Right kidney (tissue), 1 donor: ENCODE results near the gene SMIM14.
A peak's percentile ranks its signal among the peaks of the same experiment; 100 is the strongest.
"Not testable (repeated sequence)": the region's sequence is repeated elsewhere in the genome, so short reads cannot be mapped to it uniquely, and the experiment has no call there.

Experiments used
- DNase-seq: peaks from one replicate; pipeline ENCODE4 v3.0.0-alpha.2; 2016

The SMIM14 gene

GRCh38 chr4:39606747-39607146 lies 31.9 kb downstream of the SMIM14 start:
- DNase-seq = no peak

- DNase-seq = no peak
These were observed 40.8 kb downstream of the SMIM14 start for GRCh38 chr4:39597695-39598381.

DNA sequence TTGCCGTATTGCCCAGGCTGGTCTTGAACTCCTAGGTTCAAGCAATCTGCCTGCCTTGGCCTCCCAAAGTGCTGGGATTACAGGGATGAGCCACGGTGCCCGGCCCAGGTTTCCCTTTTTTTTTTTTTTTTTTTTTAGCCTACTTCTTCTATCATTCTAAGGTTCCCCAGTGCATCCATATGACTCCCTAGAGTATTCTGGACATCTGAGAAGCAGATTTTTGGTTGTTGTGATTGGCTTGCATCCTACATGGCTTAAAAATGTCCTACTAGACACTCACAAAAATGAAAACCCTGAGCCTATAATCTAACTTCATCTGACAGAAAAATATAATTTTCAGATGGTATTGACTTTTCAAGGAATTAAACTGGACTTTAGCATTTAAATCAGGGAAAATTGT lies 41.7 kb downstream of the SMIM14 start:
- no peak for DNase-seq

DNA sequence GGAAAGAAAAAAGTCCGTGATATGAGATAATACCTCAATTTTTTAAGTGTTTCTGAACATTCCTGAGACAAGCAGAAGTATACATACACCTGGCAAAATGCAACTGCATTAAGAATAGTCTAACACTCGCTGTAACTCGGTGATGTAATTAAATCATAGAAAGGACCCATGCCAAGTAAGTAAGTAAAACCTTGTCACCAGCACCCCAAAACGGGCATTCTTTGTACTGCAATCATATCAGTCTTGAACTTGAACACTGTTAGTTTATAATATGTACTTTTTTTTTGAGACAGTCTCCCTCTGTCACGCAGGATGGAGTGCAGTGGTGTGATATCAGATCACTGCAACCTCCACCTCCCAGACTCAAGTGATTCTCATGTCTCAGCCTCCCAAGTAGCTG lies 47.4 kb downstream of the SMIM14 start:
- no peak for DNase-seq

- DNase-seq = no peak
These were observed 50.8 kb downstream of the SMIM14 start for GRCh38 chr4:39587881-39588280.

DNA sequence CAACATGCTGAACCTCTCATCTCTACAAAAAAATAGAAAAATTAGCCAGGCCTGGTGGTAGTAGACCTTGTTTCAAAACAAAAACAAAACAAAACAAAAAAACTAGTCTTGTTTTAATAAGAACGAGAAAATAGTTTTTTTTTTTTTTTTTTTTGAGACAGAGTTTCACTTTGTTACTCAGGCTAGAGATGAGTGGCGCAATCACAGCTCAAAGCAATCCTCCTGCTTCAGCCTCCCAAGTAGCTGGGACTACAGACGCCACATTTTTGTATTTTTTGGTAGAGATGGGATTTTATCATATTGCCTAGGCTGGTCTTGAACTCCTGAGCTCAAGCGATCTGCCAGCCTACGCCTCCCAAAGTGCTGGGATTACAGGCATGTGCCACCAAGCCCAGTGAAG lies 63.7 kb downstream of the SMIM14 start:
- no peak for DNase-seq

DNA sequence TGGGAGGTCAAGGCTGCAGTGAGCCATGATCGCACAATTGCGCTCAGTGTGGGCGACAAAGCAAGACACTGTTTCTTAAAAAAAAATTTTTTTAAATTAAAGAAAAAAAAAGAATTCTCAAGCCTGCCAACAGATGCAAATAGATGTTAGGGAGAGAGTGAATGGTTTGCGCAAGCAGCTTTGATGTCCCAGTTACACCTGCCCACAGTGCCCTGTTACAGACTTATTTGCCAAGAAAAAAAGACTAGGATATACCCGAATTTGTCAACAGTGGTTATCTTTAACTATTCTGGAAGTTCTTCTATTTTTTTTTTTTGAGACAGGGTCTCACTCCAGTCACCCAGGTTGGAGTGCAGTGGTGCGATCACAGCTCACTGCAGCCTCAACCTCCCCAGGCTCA lies 67.2 kb downstream of the SMIM14 start:
- no peak for DNase-seq

- no peak for DNase-seq
These were observed 67.6 kb downstream of the SMIM14 start for GRCh38 chr4:39571054-39571453.

DNA sequence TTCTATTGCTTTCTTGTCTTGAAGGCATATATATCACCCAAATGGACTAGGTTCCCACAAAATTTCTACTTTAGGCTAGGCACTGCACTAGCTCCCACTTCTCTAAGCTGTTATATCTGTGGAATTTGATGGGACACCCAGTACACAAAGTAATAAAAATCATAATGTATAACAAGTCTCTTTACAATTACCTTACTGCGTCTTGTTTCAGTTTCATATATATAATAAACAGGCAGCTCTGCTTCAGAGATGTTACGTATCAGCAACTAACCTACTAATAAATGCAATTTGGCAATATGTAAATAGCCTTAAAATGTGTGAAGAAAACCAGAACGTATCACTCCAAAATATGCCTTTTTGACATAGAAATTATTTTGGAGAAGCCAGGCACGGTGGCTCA lies 69.5 kb downstream of the SMIM14 start:
- no peak for DNase-seq

DNA sequence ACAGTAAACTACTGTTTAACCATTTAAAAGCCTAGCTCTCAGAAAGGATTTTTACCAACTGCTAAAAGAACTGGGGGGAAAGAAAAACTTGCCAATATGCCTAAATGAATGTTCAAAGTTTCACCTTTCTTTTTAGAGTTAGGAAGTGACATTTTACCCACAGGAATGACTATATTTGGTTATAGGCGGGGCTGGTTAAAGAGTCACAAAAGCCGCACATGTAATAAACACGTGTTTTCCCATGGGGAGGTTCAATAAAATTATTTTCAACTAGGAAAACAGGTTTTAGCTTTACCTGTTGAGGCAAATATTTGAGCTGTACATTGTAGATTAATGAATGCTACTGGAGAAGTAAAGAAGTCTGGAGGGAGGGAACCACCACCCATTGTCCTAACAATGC lies 69.9 kb downstream of the SMIM14 start:
- no peak for DNase-seq

- DNase-seq = no peak
These were observed 72.6 kb downstream of the SMIM14 start for GRCh38 chr4:39565878-39566600.

DNA sequence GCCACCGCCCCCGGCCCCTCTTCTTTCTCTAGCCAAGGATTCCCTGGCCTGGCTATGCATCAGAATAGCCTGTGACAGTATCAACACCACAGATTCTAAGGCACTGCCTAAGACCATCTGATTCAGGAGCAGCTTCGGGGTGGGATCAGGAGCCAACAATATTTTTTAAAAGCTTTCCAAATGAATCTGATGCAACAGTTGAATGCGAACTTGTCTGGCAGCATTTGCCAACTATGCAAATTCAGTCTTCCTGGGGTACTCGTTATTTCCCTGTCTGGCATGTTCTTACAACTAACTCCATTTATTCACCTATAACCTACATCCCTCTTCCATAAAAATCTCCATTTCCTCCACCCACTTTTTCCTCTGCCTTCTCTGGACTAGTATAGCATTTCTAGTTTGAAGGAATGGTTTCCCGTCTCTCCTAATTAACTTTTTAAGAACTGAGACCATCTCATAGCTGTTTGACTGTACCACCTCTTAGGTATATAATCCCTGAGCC lies 75.3 kb downstream of the SMIM14 start:
- no peak for DNase-seq

DNA sequence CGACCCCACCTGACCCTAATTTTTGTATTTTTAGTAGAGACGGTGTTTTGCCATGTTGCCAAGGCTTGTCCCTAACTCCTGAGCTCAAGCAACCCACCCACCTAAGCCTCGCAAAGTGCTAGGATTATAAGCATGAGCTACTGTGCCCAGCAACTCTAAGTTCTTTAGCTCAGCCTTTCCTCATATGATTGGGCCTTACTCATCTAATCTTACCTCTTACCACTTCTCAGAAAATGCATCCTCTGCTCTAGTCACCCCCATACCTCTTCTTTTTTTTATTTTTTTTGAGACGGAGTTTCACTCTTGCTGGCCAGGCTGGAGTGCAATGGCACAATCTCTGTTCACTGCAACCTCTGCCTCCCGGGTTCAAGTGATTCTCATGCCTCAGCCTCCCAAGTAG lies 75.9 kb downstream of the SMIM14 start:
- no peak for DNase-seq

DNA sequence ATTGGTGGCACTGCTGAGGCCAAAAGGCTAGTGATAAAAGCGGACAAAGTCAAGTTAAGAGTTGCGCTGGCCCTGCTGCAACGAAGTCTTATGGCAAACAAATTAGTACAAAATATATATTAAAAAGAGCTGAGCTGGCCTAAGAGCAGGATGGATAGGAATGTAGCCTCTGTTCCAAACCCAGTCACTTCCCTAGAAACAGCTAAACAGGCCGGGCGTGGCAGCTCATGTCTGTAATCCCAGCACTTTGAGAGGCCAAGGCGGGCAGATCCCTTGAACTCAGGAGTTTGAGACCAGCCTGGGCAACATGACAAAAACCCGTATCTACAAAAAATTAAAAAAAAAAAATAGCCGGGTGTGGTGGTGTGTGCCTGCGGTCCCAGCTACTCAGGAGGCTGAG lies 79.0 kb downstream of the SMIM14 start:
- no peak for DNase-seq

DNA sequence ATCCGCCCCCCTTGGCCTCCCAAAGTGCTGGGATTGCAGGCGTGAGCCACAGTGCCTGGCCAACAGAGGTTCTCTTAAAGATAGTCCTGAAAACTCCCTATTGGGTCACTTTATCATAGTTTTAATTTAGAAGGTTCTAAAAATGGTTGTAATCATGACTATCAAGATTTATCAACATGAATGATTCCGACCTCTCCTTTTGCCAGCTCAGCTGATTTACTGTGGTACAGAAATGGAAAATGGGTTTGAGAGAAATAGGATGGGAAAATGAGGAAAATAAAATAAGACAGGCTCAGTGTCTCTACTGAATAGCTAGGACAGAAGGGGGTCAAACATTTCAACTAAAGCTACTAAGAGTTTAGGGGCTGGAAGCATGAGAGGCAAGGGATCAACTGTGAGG lies 83.2 kb downstream of the SMIM14 start:
- DNase-seq = no peak

- DNase-seq = no peak
These were observed 90.1 kb downstream of the SMIM14 start for GRCh38 chr4:39548425-39549067.

DNA sequence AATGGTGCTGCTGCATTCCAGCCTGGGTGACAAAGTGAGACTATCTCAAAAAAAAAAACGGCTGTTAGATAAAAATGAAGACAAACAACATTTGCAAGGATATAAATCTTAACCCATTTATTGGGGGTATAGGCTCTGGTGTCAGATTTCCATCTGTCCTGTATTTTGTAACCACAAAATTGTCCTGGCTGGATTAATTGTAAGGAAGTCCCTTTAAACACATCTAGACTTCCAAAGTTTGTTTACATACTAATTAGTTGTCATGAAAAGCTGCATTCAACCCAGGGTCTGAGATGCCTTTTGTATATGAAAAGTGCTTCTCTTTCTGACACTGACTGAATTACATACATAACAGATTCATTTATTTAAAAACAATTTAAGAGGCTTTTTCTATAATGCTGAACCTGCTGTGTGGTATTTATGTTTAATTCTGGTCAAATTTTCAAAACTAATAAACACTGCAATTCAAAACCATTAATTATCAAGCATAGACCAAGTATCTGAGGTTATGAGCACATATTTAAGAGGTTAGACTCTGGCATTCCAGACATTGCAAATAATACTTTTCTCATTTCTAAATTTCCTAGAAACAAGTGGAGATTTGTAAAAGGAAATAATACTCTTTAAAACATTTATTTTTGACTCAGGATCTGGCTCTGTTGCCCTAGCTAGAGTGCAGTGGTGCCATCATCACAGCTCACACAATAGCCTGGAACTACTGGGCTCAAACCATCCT lies 93.9 kb downstream of the SMIM14 start:
- DNase-seq = no peak

- not testable (repeated sequence) for DNase-seq
These were observed 94.6 kb downstream of the SMIM14 start for GRCh38 chr4:39544080-39544479.

DNA sequence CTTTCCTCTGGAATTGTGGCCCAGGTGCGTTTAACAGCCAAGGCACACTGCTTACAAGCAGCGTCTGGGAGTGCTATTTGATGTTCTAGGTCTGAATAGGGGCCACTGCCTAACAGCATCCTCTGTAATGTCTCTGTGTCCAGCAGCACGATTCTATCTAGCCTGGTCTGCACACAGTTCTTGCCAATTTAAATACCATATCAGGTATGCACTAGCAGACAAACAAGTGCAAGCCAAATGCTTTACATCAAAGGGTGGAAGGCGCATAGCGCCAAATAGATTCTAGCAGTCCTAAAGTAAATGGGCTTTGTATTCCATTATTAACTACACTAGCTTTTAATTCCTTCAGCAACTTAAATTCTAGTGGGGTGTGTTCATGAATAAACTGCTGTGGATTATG lies 95.6 kb downstream of the SMIM14 start:
- DNase-seq = no peak

- no peak for DNase-seq
These were observed 96.1 kb downstream of the SMIM14 start for GRCh38 chr4:39542611-39543012.

DNA sequence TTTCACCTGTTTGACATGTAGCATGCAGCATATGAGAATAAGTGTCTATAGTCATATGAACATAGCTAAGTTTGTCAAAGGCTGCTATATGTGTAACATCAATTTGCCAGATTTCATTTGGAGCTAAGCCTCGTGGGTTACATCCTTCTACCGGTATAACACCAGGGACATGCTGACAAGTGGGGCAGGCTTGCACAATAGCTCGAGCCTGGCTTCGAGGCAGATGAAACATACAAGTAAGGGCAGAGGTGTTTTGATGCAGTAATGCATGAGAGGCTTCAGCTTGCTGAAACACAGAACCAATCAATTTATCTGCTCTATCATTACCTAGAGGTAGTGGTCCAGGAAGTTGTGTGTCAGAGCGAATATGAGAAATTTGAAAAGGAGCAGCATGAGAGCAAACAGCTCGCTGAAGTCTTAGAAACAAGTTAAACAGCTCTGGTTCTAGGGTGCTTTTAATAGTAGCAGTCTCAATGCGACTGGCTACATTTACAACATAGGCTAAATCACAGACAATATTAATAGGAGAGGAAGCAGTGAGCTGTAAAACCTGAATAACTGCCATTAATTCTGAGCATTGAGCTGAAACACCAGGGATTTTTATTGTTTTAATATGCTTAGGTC lies 96.6 kb downstream of the SMIM14 start:
- no peak for DNase-seq

DNA sequence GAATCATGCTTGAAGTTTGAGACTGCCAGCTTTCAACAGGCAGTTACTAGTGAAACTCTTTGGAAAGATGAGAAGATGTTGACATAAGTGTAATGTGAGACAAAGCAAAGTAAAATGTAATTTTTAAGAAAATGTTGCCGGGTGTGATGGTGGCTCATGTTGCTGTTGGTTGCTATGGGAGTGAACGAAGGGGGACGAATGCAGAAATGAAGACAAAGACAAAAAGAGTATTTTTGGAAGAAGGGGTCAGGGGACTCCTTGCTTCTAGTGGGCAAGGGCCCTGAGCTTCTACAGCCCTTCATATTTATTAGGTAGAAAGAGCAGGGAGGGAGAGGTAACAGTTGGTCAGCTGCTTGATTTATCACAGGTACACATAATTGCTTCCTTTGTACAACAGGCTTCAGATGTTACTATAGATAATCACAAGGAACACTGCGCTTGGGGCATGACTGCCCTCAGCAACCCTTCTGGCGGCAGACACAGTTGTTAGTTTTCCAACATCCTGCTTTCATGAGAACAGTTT lies 99.5 kb downstream of the SMIM14 start:
- DNase-seq = peak; percentile 41
